ENCODE data around the gene RFTN1. TPM values are rescaled to one million over a fixed set of nuclear protein-coding genes. Genes with fewer than 3 reads are reported as not detected.

Gene RFTN1
- total and polyA plus RNA-seq, 10 of the 15 experiments (the other 5 are each of a cell fraction or from before 2014, with no cell fraction given): 20.6 to 213 (median 147) TPM

- TF ChIP-seq, protein P1, sequence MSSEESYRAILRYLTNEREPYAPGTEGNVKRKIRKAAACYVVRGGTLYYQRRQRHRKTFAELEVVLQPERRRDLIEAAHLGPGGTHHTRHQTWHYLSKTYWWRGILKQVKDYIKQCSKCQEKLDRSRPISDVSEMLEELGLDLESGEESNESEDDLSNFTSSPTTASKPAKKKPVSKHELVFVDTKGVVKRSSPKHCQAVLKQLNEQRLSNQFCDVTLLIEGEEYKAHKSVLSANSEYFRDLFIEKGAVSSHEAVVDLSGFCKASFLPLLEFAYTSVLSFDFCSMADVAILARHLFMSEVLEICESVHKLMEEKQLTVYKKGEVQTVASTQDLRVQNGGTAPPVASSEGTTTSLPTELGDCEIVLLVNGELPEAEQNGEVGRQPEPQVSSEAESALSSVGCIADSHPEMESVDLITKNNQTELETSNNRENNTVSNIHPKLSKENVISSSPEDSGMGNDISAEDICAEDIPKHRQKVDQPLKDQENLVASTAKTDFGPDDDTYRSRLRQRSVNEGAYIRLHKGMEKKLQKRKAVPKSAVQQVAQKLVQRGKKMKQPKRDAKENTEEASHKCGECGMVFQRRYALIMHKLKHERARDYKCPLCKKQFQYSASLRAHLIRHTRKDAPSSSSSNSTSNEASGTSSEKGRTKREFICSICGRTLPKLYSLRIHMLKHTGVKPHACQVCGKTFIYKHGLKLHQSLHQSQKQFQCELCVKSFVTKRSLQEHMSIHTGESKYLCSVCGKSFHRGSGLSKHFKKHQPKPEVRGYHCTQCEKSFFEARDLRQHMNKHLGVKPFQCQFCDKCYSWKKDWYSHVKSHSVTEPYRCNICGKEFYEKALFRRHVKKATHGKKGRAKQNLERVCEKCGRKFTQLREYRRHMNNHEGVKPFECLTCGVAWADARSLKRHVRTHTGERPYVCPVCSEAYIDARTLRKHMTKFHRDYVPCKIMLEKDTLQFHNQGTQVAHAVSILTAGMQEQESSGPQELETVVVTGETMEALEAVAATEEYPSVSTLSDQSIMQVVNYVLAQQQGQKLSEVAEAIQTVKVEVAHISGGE (CRISPR knock-in tag; IDR thresholded peaks at IDR 0.05): no peak
- TF ChIP-seq RAD51 (IDR thresholded peaks at IDR 0.05) (no peak), BHLHE40 (IDR thresholded peaks at IDR 0.05; ENCODE audit: borderline replicate concordance in 1 of 2, low read depth in 2 of 2, low read length in 1 of 2) (peak in 1 of 2 experiments; percentile 61; a peak in 2 of 4 replicates), RUNX3 (IDR thresholded peaks at IDR 0.05; ENCODE audit: low read length) (no peak), FOXM1 (IDR thresholded peaks at IDR 0.05; ENCODE audit: low read depth, low read length) (no peak), PAX5 (IDR thresholded peaks at IDR 0.05; ENCODE audit: borderline replicate concordance, low read depth, low read length) (0 out of 2 replicates have a peak, but pooled peaks have one; percentile 56), NFXL1 (IDR thresholded peaks at IDR 0.05; ENCODE audit: borderline replicate concordance) (no peak)
- TF ChIP-seq, protein P2, sequence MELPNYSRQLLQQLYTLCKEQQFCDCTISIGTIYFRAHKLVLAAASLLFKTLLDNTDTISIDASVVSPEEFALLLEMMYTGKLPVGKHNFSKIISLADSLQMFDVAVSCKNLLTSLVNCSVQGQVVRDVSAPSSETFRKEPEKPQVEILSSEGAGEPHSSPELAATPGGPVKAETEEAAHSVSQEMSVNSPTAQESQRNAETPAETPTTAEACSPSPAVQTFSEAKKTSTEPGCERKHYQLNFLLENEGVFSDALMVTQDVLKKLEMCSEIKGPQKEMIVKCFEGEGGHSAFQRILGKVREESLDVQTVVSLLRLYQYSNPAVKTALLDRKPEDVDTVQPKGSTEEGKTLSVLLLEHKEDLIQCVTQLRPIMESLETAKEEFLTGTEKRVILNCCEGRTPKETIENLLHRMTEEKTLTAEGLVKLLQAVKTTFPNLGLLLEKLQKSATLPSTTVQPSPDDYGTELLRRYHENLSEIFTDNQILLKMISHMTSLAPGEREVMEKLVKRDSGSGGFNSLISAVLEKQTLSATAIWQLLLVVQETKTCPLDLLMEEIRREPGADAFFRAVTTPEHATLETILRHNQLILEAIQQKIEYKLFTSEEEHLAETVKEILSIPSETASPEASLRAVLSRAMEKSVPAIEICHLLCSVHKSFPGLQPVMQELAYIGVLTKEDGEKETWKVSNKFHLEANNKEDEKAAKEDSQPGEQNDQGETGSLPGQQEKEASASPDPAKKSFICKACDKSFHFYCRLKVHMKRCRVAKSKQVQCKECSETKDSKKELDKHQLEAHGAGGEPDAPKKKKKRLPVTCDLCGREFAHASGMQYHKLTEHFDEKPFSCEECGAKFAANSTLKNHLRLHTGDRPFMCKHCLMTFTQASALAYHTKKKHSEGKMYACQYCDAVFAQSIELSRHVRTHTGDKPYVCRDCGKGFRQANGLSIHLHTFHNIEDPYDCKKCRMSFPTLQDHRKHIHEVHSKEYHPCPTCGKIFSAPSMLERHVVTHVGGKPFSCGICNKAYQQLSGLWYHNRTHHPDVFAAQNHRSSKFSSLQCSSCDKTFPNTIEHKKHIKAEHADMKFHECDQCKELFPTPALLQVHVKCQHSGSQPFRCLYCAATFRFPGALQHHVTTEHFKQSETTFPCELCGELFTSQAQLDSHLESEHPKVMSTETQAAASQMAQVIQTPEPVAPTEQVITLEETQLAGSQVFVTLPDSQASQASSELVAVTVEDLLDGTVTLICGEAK (IDR thresholded peaks at IDR 0.05; ENCODE audit: borderline replicate concordance): no peak
- TF ChIP-seq, protein P3, sequence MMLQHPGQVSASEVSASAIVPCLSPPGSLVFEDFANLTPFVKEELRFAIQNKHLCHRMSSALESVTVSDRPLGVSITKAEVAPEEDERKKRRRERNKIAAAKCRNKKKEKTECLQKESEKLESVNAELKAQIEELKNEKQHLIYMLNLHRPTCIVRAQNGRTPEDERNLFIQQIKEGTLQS (IDR thresholded peaks at IDR 0.05; ENCODE audit: borderline replicate concordance, extremely low read depth, low read depth, low read length): no peak
These were observed 82.5 kb downstream of the RFTN1 start (continued) for GRCh38 chr3:16430717-16431630.
